K562 (cell line): ENCODE measurements around the gene ST7. TPM values are rescaled to one million over a fixed set of nuclear protein-coding genes. Genes with fewer than 3 reads are reported as not detected.
A peak's percentile ranks its signal among the peaks of the same experiment; 100 is the strongest.

Source experiments
- ARID1B ChIP-seq: fragments of 450-650 bp; IDR thresholded peaks from 2 replicates; pipeline ENCODE4 v1.6.1; 2016; ENCODE audit warnings: antibody characterized with exemption, mild to moderate bottlenecking, inconsistent platforms
- ETV6 ChIP-seq, 3 experiments: fragments of 150-350 bp in 1 of 3; sonication (generic) in 1 of 3; formaldehyde crosslinking in 1 of 3; IDR thresholded peaks; 2 replicates each; pipeline versions ENCODE4 v1.6.1 to v1.8.0; 2014 to 2022; ENCODE audit warnings: borderline replicate concordance in 2 of 3, low read depth in 2 of 3, antibody characterized with exemption in 1 of 3, low read length in 1 of 3, mild to moderate bottlenecking in 1 of 3, missing genetic modification reagents in 1 of 3
- HDAC1 ChIP-seq, 2 experiments: fragments of 450-650 bp; IDR thresholded peaks; 2 replicates each; pipeline ENCODE4 v1.6.1; 2016 to 2017; ENCODE audit warnings: inconsistent platforms in 1 of 2, mild to moderate bottlenecking in 1 of 2, moderate library complexity in 1 of 2
- KLF16 ChIP-seq: IDR thresholded peaks from 2 replicates; pipeline ENCODE4 v1.6.1; 2016; ENCODE audit warnings: antibody characterized with exemption
- MCM3 ChIP-seq: fragments of 450-650 bp; IDR thresholded peaks from 2 replicates; pipeline ENCODE4 v1.6.1; 2016
- MTA1 ChIP-seq: fragments of 450-650 bp; IDR thresholded peaks from 2 replicates; pipeline ENCODE4 v1.6.1; 2017; ENCODE audit warnings: borderline replicate concordance
- NFXL1 ChIP-seq: fragments of 450-650 bp; formaldehyde crosslinking; IDR thresholded peaks from 2 replicates; pipeline ENCODE4 v1.4.0; 2021; ENCODE audit warnings: mild to moderate bottlenecking
- RCOR1 ChIP-seq, 2 experiments: IDR thresholded peaks; 2 replicates each; pipeline ENCODE4 v1.6.1; 2012; ENCODE audit warnings: low read depth in 2 of 2, low read length in 2 of 2, borderline replicate concordance in 1 of 2, improper control_type of control experiment in 1 of 2
- SMARCA4 ChIP-seq: fragments of 450-650 bp; IDR thresholded peaks from 2 replicates; pipeline ENCODE4 v1.6.1; 2016
- SOX6 ChIP-seq: fragments of 450-650 bp; IDR thresholded peaks from 2 replicates; pipeline ENCODE4 v1.6.1; 2014; ENCODE audit warnings: mild to moderate bottlenecking
- TEAD1 ChIP-seq, 2 experiments: fragments of 450-650 bp in 1 of 2; sonication (generic) in 1 of 2; formaldehyde crosslinking; IDR thresholded peaks; 2 replicates each; pipeline versions ENCODE4 v1.4.0 to v1.8.0; 2020 to 2022; ENCODE audit warnings: mild to moderate bottlenecking in 2 of 2, missing genetic modification reagents in 1 of 2
- ZBTB2 ChIP-seq: fragments of 450-650 bp; IDR thresholded peaks from 2 replicates; pipeline ENCODE4 v1.6.1; 2016; ENCODE audit warnings: antibody characterized with exemption
- ZEB2 ChIP-seq: fragments of 450-650 bp; IDR thresholded peaks from 2 replicates; pipeline ENCODE4 v1.6.1; 2016
- ZNF316 ChIP-seq: fragments of 450-650 bp; IDR thresholded peaks from 2 replicates; pipeline ENCODE4 v1.6.1; 2016
- polyA plus RNA-seq, 8 experiments: library from polyadenylated mRNA; depleted of rRNA in 4 of 8; stranded (reverse) in 5 of 8; unstranded in 3 of 8; fragments of >200 nt; fragmentation: Nextera tagmentation in 2 of 8; fragmentation: Illumina TruSeq in 1 of 8; extraction: Ambion mirVana in 2 of 8; extraction: Trizol in 1 of 8; gene quantifications; 2 replicates each; pipeline versions ENCODE4 v1.2.1 to v1.2.3, GENCODE V29; 2011 to 2014; ENCODE audit warnings: inconsistent platforms in 1 of 8, missing spikeins in 1 of 8
- total RNA-seq, 7 experiments: library from RNA; depleted of rRNA in 6 of 7; stranded (reverse); fragments of >200 nt in 6 of 7; fragmentation: Illumina TruSeq in 2 of 7; extraction: Trizol in 2 of 7; gene quantifications; 2 replicates each; pipeline versions ENCODE4 v1.2.1 to v1.2.3, GENCODE V29; 2011 to 2021; ENCODE audit warnings: low replicate concordance in 1 of 7
- TF ChIP-seq, protein P1 (sequence below): fragments of 250-450 bp; sonication (Bioruptor Pico); IDR thresholded peaks from 2 replicates; pipeline ENCODE4 v1.4.0; 2020; ENCODE audit warnings: borderline replicate concordance
- TF ChIP-seq, protein P2 (sequence below): fragments of 450-650 bp; IDR thresholded peaks from 2 replicates; pipeline ENCODE4 v1.6.1; 2016
- TF ChIP-seq, protein P3 (sequence below): fragments of 450-650 bp; IDR thresholded peaks from 2 replicates; pipeline ENCODE4 v1.6.1; 2017; ENCODE audit warnings: antibody characterized with exemption, mild to moderate bottlenecking
- TF ChIP-seq, protein P4 (sequence below): fragments of 200-800 bp; sonication (Bioruptor generic); IDR thresholded peaks from 2 replicates; pipeline ENCODE4 v1.6.1; 2017; ENCODE audit warnings: missing genetic modification characterization, missing compliant biosample characterization

ST7 gene
- total and polyA plus RNA-seq, 9 of the 15 experiments (the other 6 are each of a cell fraction or from before 2014, with no cell fraction given), result 23.9 to 56.3 (median 36.9) TPM

- TF ChIP-seq, protein P1, sequence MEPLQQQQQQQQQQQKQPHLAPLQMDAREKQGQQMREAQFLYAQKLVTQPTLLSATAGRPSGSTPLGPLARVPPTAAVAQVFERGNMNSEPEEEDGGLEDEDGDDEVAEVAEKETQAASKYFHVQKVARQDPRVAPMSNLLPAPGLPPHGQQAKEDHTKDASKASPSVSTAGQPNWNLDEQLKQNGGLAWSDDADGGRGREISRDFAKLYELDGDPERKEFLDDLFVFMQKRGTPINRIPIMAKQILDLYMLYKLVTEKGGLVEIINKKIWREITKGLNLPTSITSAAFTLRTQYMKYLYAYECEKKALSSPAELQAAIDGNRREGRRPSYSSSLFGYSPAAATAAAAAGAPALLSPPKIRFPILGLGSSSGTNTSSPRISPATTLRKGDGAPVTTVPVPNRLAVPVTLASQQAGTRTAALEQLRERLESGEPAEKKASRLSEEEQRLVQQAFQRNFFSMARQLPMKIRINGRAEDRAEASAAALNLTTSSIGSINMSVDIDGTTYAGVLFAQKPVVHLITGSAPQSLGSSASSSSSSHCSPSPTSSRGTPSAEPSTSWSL, result no peak
- TF ChIP-seq RCOR1 (IDR thresholded peaks at IDR 0.05; ENCODE audit: borderline replicate concordance in 1 of 2, low read depth in 2 of 2, low read length in 2 of 2) (peak in 1 of 2 experiments; percentile 73; a peak in 2 of 4 replicates), ZEB2 (peak; percentile 78; the same call in 1 of the 2 replicates), ZBTB2 (no peak), NFXL1 (CRISPR knock-in tag) (no peak), KLF16 (0 out of 2 replicates have a peak, but pooled peaks have one; percentile 22), SOX6 (peak; percentile 92), ARID1B (peak; percentile 73), HDAC1 (IDR thresholded peaks at IDR 0.05) (peak in 1 of 2 experiments; percentile 37; a peak in 1 of 4 replicates), MCM3 (no peak), TEAD1 (CRISPR knock-in tag; IDR thresholded peaks at IDR 0.05) (peak in 1 of 2 experiments; percentile 66; a peak in 1 of 4 replicates), SMARCA4 (peak; percentile 49; the same call in 1 of the 2 replicates), ZNF316 (peak; percentile 74), MTA1 (peak; percentile 19; the same call in 1 of the 2 replicates), ETV6 (IDR thresholded peaks at IDR 0.05; ENCODE audit: borderline replicate concordance in 1 of 2, low read depth in 2 of 2, low read length in 1 of 2) (peak in 1 of 2 experiments; percentile 71; a peak in 1 of 4 replicates), ETV6 (CRISPR knock-in tag; IDR thresholded peaks at IDR 0.05; ENCODE audit: borderline replicate concordance) (no peak)
- TF ChIP-seq, protein P2, sequence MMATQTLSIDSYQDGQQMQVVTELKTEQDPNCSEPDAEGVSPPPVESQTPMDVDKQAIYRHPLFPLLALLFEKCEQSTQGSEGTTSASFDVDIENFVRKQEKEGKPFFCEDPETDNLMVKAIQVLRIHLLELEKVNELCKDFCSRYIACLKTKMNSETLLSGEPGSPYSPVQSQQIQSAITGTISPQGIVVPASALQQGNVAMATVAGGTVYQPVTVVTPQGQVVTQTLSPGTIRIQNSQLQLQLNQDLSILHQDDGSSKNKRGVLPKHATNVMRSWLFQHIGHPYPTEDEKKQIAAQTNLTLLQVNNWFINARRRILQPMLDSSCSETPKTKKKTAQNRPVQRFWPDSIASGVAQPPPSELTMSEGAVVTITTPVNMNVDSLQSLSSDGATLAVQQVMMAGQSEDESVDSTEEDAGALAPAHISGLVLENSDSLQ, result peak; percentile 76
- TF ChIP-seq, protein P3, sequence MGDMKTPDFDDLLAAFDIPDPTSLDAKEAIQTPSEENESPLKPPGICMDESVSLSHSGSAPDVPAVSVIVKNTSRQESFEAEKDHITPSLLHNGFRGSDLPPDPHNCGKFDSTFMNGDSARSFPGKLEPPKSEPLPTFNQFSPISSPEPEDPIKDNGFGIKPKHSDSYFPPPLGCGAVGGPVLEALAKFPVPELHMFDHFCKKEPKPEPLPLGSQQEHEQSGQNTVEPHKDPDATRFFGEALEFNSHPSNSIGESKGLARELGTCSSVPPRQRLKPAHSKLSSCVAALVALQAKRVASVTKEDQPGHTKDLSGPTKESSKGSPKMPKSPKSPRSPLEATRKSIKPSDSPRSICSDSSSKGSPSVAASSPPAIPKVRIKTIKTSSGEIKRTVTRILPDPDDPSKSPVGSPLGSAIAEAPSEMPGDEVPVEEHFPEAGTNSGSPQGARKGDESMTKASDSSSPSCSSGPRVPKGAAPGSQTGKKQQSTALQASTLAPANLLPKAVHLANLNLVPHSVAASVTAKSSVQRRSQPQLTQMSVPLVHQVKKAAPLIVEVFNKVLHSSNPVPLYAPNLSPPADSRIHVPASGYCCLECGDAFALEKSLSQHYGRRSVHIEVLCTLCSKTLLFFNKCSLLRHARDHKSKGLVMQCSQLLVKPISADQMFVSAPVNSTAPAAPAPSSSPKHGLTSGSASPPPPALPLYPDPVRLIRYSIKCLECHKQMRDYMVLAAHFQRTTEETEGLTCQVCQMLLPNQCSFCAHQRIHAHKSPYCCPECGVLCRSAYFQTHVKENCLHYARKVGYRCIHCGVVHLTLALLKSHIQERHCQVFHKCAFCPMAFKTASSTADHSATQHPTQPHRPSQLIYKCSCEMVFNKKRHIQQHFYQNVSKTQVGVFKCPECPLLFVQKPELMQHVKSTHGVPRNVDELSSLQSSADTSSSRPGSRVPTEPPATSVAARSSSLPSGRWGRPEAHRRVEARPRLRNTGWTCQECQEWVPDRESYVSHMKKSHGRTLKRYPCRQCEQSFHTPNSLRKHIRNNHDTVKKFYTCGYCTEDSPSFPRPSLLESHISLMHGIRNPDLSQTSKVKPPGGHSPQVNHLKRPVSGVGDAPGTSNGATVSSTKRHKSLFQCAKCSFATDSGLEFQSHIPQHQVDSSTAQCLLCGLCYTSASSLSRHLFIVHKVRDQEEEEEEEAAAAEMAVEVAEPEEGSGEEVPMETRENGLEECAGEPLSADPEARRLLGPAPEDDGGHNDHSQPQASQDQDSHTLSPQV, result 0 out of 2 replicates have a peak, but pooled peaks have one; percentile 31
- TF ChIP-seq, protein P4, sequence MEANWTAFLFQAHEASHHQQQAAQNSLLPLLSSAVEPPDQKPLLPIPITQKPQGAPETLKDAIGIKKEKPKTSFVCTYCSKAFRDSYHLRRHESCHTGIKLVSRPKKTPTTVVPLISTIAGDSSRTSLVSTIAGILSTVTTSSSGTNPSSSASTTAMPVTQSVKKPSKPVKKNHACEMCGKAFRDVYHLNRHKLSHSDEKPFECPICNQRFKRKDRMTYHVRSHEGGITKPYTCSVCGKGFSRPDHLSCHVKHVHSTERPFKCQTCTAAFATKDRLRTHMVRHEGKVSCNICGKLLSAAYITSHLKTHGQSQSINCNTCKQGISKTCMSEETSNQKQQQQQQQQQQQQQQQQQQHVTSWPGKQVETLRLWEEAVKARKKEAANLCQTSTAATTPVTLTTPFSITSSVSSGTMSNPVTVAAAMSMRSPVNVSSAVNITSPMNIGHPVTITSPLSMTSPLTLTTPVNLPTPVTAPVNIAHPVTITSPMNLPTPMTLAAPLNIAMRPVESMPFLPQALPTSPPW (CRISPR knock-in tag), result peak; percentile 78
- TF ChIP-seq, all 486 proteins: peak for 44
Measured at GRCh38 chr7:117048114-117048866, 95.0 kb downstream of the ST7 start (continued).
